HEK293 (cell line): ENCODE results near the gene CNTNAP5.

Experiments used
- CTCF ChIP-seq: fragments of 450-650 bp; formaldehyde crosslinking; IDR thresholded peaks from 2 replicates; pipeline ENCODE4 v1.5.1; 2016; ENCODE audit warnings: missing biosample characterization, missing genetic modification characterization
- TSHZ1 ChIP-seq: fragments of 450-650 bp; formaldehyde crosslinking; IDR thresholded peaks from 2 replicates; pipeline ENCODE4 v1.5.1; 2016; ENCODE audit warnings: missing biosample characterization, missing genetic modification characterization, borderline replicate concordance
- ZFHX2 ChIP-seq: fragments of 450-650 bp; formaldehyde crosslinking; conservative IDR thresholded peaks from 2 replicates; pipeline ENCODE4 v1.5.1; 2016; ENCODE audit warnings: missing biosample characterization, missing genetic modification characterization
- ZNF274 ChIP-seq, 2 experiments: fragments of 200-500 bp in 1 of 2; fragments of 450-650 bp in 1 of 2; sonication (Bioruptor generic) in 1 of 2; formaldehyde crosslinking in 1 of 2; IDR thresholded peaks; 2 replicates each; pipeline versions ENCODE4 v1.5.1 to v1.6.1; 2014 to 2016; ENCODE audit warnings: borderline replicate concordance in 1 of 2, inconsistent platforms in 1 of 2, low read length in 1 of 2, missing biosample characterization in 1 of 2, missing genetic modification characterization in 1 of 2
- ZNF580 ChIP-seq: fragments of 450-650 bp; formaldehyde crosslinking; IDR thresholded peaks from 2 replicates; pipeline ENCODE4 v1.5.1; 2016; ENCODE audit warnings: missing biosample characterization, missing genetic modification characterization
- ZNF585B ChIP-seq: fragments of 450-650 bp; formaldehyde crosslinking; IDR thresholded peaks from 2 replicates; pipeline ENCODE4 v1.5.1; 2016; ENCODE audit warnings: missing biosample characterization, missing genetic modification characterization

- TF ChIP-seq TSHZ1 (tag by site-specific recombination) (no peak), ZNF274 (IDR thresholded peaks at IDR 0.05; ENCODE audit: low read length) (no peak), ZNF274 (tag by site-specific recombination; IDR thresholded peaks at IDR 0.05; ENCODE audit: borderline replicate concordance) (no peak), CTCF (tag by site-specific recombination) (no peak), ZNF580 (no peak), ZFHX2 (tag by site-specific recombination) (no peak), ZNF585B (tag by site-specific recombination) (no peak)
Observed at GRCh38 chr2:124063596-124063995, 38.5 kb downstream of the CNTNAP5 start.
